H1 (cell line): ENCODE data around the gene PARD3. TPM values are rescaled to one million over a fixed set of nuclear protein-coding genes. Genes with fewer than 3 reads are reported as not detected.

ENCODE experiments used
- CTCF ChIA-PET: fragments of 300-600 bp; sonication (Branson Sonifier 250); formaldehyde crosslinking; loops from one replicate; lab custom pipeline; 2021; ENCODE audit not compliant: partially characterized antibody; lab: Charles Lee
- POLR2A ChIA-PET: fragments of 300-600 bp; sonication (Branson Sonifier 250); formaldehyde crosslinking; loops from one replicate; lab custom pipeline; 2021; ENCODE audit warnings: inconsistent platforms; ENCODE audit not compliant: partially characterized antibody; lab: Charles Lee
- DNase-seq, 2 experiments: peaks; one replicate each; pipeline versions ENCODE4 v3.0.0 to v3.0.0-alpha.2; 2010 to 2022; ENCODE audit warnings: low spot score in 2 of 2, low read depth in 1 of 2, mixed read lengths in 1 of 2
- FAIRE-seq: peaks from 2 replicates; lab custom pipeline; 2011; peaks lifted over from hg19 to GRCh38; lab: Jason Lieb, UNC
- H2AFZ ChIP-seq: 2 replicates; pipeline ENCODE4 v1.8.1; 2012; ENCODE audit warnings: low read length, inconsistent platforms
- H2AK5ac ChIP-seq: 2 replicates; pipeline ENCODE4 v1.6.1; 2013; ENCODE audit warnings: low read depth, low read length
- H2BK120ac ChIP-seq: replicated peaks from 2 replicates; pipeline ENCODE3; 2013; ENCODE audit warnings: low read depth, low read length, inconsistent platforms
- H2BK12ac ChIP-seq: 2 replicates; pipeline ENCODE4 v1.6.1; 2013; ENCODE audit warnings: low read depth, low read length
- H2BK15ac ChIP-seq: 2 replicates; pipeline ENCODE4 v1.6.1; 2013; ENCODE audit warnings: low read length
- H2BK20ac ChIP-seq: 2 replicates; pipeline ENCODE4 v1.6.1; 2013; ENCODE audit warnings: low read length
- H2BK5ac ChIP-seq: 2 replicates; pipeline ENCODE4 v1.6.1; 2013; ENCODE audit warnings: low read depth, low read length
- H3K14ac ChIP-seq: 2 replicates; pipeline ENCODE4 v1.6.1; 2013; ENCODE audit warnings: inconsistent platforms; ENCODE audit not compliant: insufficient read length
- H3K18ac ChIP-seq: 2 replicates; pipeline ENCODE4 v1.6.1; 2013; ENCODE audit warnings: low read length; ENCODE audit errors: extremely low read depth
- H3K23ac ChIP-seq: 2 replicates; pipeline ENCODE4 v1.6.1; 2013; ENCODE audit warnings: inconsistent platforms; ENCODE audit not compliant: insufficient read length
- H3K23me2 ChIP-seq: 2 replicates; pipeline ENCODE4 v1.6.1; 2013; ENCODE audit warnings: low read depth, low read length
- H3K27ac ChIP-seq: 2 replicates; pipeline ENCODE4 v1.6.1; 2011; ENCODE audit warnings: low read depth, low read length, inconsistent platforms
- H3K27me3 ChIP-seq, 4 experiments: replicated peaks in 1 of 4; 1 replicate in 1 of 4; 2 replicates in 3 of 4; pipeline versions ENCODE4 v1.6.1 to v1.8.1; 2011 to 2013; ENCODE audit warnings: low read length in 3 of 4, mild to moderate bottlenecking in 3 of 4, inconsistent platforms in 2 of 4, mixed read lengths in 2 of 4, moderate library complexity in 1 of 4; ENCODE audit not compliant: control insufficient read depth in 3 of 4, insufficient read depth in 3 of 4; ENCODE audit errors: extremely low read depth in 1 of 4
- H3K36me3 ChIP-seq, 4 experiments: 2 replicates each; pipeline versions ENCODE4 v1.6.1 to v1.8.1; 2011 to 2013; ENCODE audit warnings: mild to moderate bottlenecking in 4 of 4, low read length in 3 of 4, moderate library complexity in 2 of 4, control low read depth in 1 of 4, inconsistent platforms in 1 of 4; ENCODE audit not compliant: insufficient read depth in 4 of 4, control insufficient read depth in 2 of 4
- H3K4ac ChIP-seq: replicated peaks from 2 replicates; pipeline ENCODE3; 2013; ENCODE audit warnings: low read length, low read depth, mixed read lengths, inconsistent platforms; ENCODE audit not compliant: insufficient read length
- H3K4me1 ChIP-seq, 4 experiments: replicated peaks in 1 of 4; 1 replicate in 1 of 4; 2 replicates in 3 of 4; pipeline versions ENCODE4 v1.6.1 to v1.8.1; 2011 to 2013; ENCODE audit warnings: low read length in 3 of 4, inconsistent platforms in 2 of 4, mixed read lengths in 1 of 4; ENCODE audit not compliant: insufficient read depth in 4 of 4, control insufficient read depth in 3 of 4
- H3K4me2 ChIP-seq, 2 experiments: 2 replicates each; pipeline versions ENCODE4 v1.6.1 to v1.8.1; 2011 to 2013; ENCODE audit warnings: low read depth in 2 of 2, low read length in 2 of 2, control low read depth in 1 of 2, inconsistent platforms in 1 of 2, mild to moderate bottlenecking in 1 of 2; ENCODE audit not compliant: insufficient read depth in 1 of 2
- H3K4me3 ChIP-seq, 4 experiments: fragments of 200-600, 300-600 bp in 1 of 4; sonication (generic), shearing (Covaris generic), sonication (Bioruptor Twin) in 1 of 4; 2 replicates each; pipeline versions ENCODE4 v1.5.1 to v1.8.1; 2011 to 2016; ENCODE audit warnings: low read length in 4 of 4, low read depth in 3 of 4, control low read depth in 2 of 4, inconsistent platforms in 2 of 4, mild to moderate bottlenecking in 2 of 4, mixed read lengths in 1 of 4, moderate library complexity in 1 of 4; ENCODE audit not compliant: insufficient read depth in 2 of 4; ENCODE audit errors: extremely low read depth in 1 of 4
- H3K56ac ChIP-seq: replicated peaks from 2 replicates; pipeline ENCODE3; 2013; ENCODE audit warnings: low read depth, mild to moderate bottlenecking, mixed read lengths, low read length, inconsistent platforms; ENCODE audit not compliant: insufficient read length
- H3K79me1 ChIP-seq: 2 replicates; pipeline ENCODE4 v1.6.1; 2013; ENCODE audit warnings: low read depth, low read length, control low read depth
- H3K79me2 ChIP-seq, 2 experiments: 2 replicates each; pipeline versions ENCODE4 v1.6.1 to v1.8.1; 2012 to 2013; ENCODE audit warnings: low read length in 2 of 2, mild to moderate bottlenecking in 2 of 2, inconsistent platforms in 1 of 2; ENCODE audit not compliant: insufficient read depth in 2 of 2, control insufficient read depth in 1 of 2
- H3K9ac ChIP-seq, 4 experiments: replicated peaks in 1 of 4; 1 replicate in 1 of 4; 2 replicates in 3 of 4; pipeline versions ENCODE4 v1.6.1 to v1.8.1; 2011 to 2013; ENCODE audit warnings: low read depth in 3 of 4, low read length in 3 of 4, control low read depth in 2 of 4, mild to moderate bottlenecking in 2 of 4, moderate library complexity in 2 of 4, inconsistent platforms in 1 of 4; ENCODE audit errors: extremely low read depth in 1 of 4
- H3K9me3 ChIP-seq, 2 experiments: 2 replicates each; pipeline versions ENCODE4 v1.6.1 to v1.8.1; 2012 to 2013; ENCODE audit warnings: mild to moderate bottlenecking in 2 of 2, moderate library complexity in 2 of 2, control low read depth in 1 of 2, inconsistent platforms in 1 of 2, low read depth in 1 of 2, low read length in 1 of 2, mixed read lengths in 1 of 2; ENCODE audit not compliant: insufficient read depth in 2 of 2
- H4K20me1 ChIP-seq, 2 experiments: replicated peaks in 1 of 2; 2 replicates each; pipeline versions ENCODE3 to v1.8.1; 2011 to 2013; ENCODE audit warnings: inconsistent platforms in 2 of 2, low read length in 2 of 2, mild to moderate bottlenecking in 1 of 2; ENCODE audit not compliant: insufficient read depth in 2 of 2, control insufficient read depth in 1 of 2
- H4K5ac ChIP-seq: 2 replicates; pipeline ENCODE4 v1.6.1; 2013; ENCODE audit warnings: low read length, low read depth, mixed read lengths, inconsistent platforms; ENCODE audit not compliant: insufficient read length
- H4K8ac ChIP-seq: 2 replicates; pipeline ENCODE4 v1.8.0; 2013; ENCODE audit warnings: mild to moderate bottlenecking, moderate library complexity, low read length, inconsistent platforms; ENCODE audit not compliant: insufficient read depth; ENCODE audit errors: extremely low read depth
- H4K91ac ChIP-seq: replicated peaks from 2 replicates; pipeline ENCODE3; 2013; ENCODE audit warnings: low read length, mixed read lengths, inconsistent platforms; ENCODE audit not compliant: insufficient read length
- BRCA1 ChIP-seq: IDR thresholded peaks from 2 replicates; pipeline ENCODE4 v1.6.1; 2012; ENCODE audit warnings: low read depth, low read length, improper control_type of control experiment
- CBX8 ChIP-seq: fragments of 300-800, 300-1000 bp; sonication (generic); IDR thresholded peaks from 2 replicates; pipeline ENCODE4 v1.7.1; 2016; ENCODE audit warnings: low read depth, low read length, borderline replicate concordance
- CTCF ChIP-seq, 3 experiments: IDR thresholded peaks; 1 replicate in 2 of 3; 2 replicates in 1 of 3; pipeline versions ENCODE4 v1.5.1 to v1.6.1; 2011; ENCODE audit warnings: low read length in 3 of 3, mild to moderate bottlenecking in 3 of 3, inconsistent platforms in 2 of 3, low read depth in 1 of 3, moderate library complexity in 1 of 3; ENCODE audit not compliant: insufficient read depth in 1 of 3; ENCODE audit errors: control extremely low read depth in 1 of 3
- KDM4A ChIP-seq: IDR thresholded peaks from one replicate; pipeline ENCODE4 v1.7.1; 2012; ENCODE audit warnings: low read depth, mild to moderate bottlenecking, moderate library complexity, low read length, inconsistent platforms; ENCODE audit not compliant: severe bottlenecking
- KDM5A ChIP-seq: fragments of 200-600 bp; IDR thresholded peaks from 2 replicates; pipeline ENCODE4 v1.7.1; 2012; ENCODE audit warnings: mild to moderate bottlenecking, low read length, inconsistent platforms, mixed read lengths
- MAX ChIP-seq: IDR thresholded peaks from 2 replicates; pipeline ENCODE4 v1.6.1; 2012; ENCODE audit warnings: inconsistent platforms
- SIX5 ChIP-seq: IDR thresholded peaks from 2 replicates; pipeline ENCODE4 v1.6.1; 2011; ENCODE audit warnings: mild to moderate bottlenecking, low read depth, low read length
- SP4 ChIP-seq: IDR thresholded peaks from 2 replicates; pipeline ENCODE4 v1.6.1; 2012; ENCODE audit warnings: low read length, inconsistent platforms
- TAF7 ChIP-seq: optimal IDR thresholded peaks from 2 replicates; pipeline ENCODE3; 2011; ENCODE audit warnings: low read depth, mild to moderate bottlenecking, inconsistent platforms, low read length, moderate library complexity, borderline replicate concordance
- USF2 ChIP-seq: IDR thresholded peaks from 2 replicates; pipeline ENCODE4 v1.6.1; 2011; ENCODE audit warnings: low read length, improper control_type of control experiment
- WGBS, 2 experiments: shearing (Covaris generic) in 1 of 2; methylation state at CpG; one replicate each; pipeline versions ENCODE4 v1.1.6 to v1.1.7; 2013 to 2015; ENCODE audit warnings: low lambda C conversion rate in 2 of 2, mixed read lengths in 2 of 2, inconsistent platforms in 1 of 2, low coverage in 1 of 2, missing lambda C conversion rate in 1 of 2; ENCODE audit not compliant: insufficient replicate concordance in 2 of 2, insufficient coverage in 1 of 2, insufficient read length in 1 of 2; ENCODE audit errors: extremely low coverage in 1 of 2, missing lambda C conversion rate in 1 of 2; 5-methylcytosine and 5-hydroxymethylcytosine counted together
- polyA plus RNA-seq, 7 experiments: library from polyadenylated mRNA; depleted of rRNA in 3 of 7; stranded (reverse) in 5 of 7; unstranded in 2 of 7; fragments of >200 nt in 5 of 7; fragments of 200-250 nt in 2 of 7; gene quantifications; 1 replicate in 5 of 7; 2 replicates in 1 of 7; 4 replicates in 1 of 7; pipeline versions ENCODE4 v1.2.1 to v1.2.3, GENCODE V29; 2011 to 2013; ENCODE audit warnings: missing spikeins in 2 of 7, mixed read lengths in 2 of 7
- total RNA-seq: library from RNA; stranded (reverse); fragmentation: NEBNext Ultra II Directional; extraction: Animal tissue kit (Norgen Biotek cat#: 25700); gene quantifications from 2 replicates; pipeline ENCODE4 v1.2.1, GENCODE V29; 2021

Gene PARD3
- total and polyA plus RNA-seq, 2 of the 8 experiments (the other 6 are each of a cell fraction or from before 2014, with no cell fraction given), result 19.7 to 49.1 TPM

- Histone ChIP-seq H3K56ac (no peak overlapping the region), H3K4ac (no peak overlapping the region), H3K14ac (no peak overlapping the region), H2BK12ac (no peak overlapping the region), H3K18ac (no peak overlapping the region), H4K91ac (no peak overlapping the region), H2AFZ (no peak overlapping the region), H3K23me2 (no peaks in the 10 kb centered on the region), H4K8ac (no peak overlapping the region), H2BK120ac (no peak overlapping the region), H2AK5ac (no peak overlapping the region), H3K9ac (no peak overlapping the region), H2BK20ac (no peak overlapping the region), H2BK15ac (no peak overlapping the region), H3K9me3 (no peaks in the 10 kb centered on the region), H3K36me3 (no peaks in the 10 kb centered on the region; a peak in 1 of 8 replicates), H3K23ac (no peak overlapping the region), H3K4me1 (peaks cover 0 to 7% (median 2%) of the 10 kb centered on the region in 4 experiments; a peak in 1 of 7 replicates), H3K27me3 (no peaks in the 10 kb centered on the region), H3K4me2 (no peak overlapping the region), H4K5ac (no peak overlapping the region), H2BK5ac (no peak overlapping the region), H3K79me1 (peaks cover 20% of the 10 kb centered on the region), H3K27ac (no peak overlapping the region), H3K79me2 (peaks cover 5 to 98% of the 10 kb centered on the region in 2 experiments), H3K4me3 (no peak overlapping the region), H4K20me1 (peaks cover 2 to 21% of the 10 kb centered on the region in 2 experiments)
- WGBS, 2 experiments, result 91% methylated on average over 6 of the region's 6 CpGs; no CpG with 5 or more reads in 1 of the 2 experiments
- DNase-seq (no peak), FAIRE-seq (no peak)
- ChIA-PET POLR2A (interaction anchor here (0.9 kb wide), 1 partner anchor 10 kb away, joined by 3 read pairs; no protein-coding TSS in a partner anchor), CTCF (no interaction called here)
- no peak for TF ChIP-seq KDM4A
- no peak for TF ChIP-seq KDM5A
- no peak for TF ChIP-seq SP4
- TF ChIP-seq CTCF (IDR thresholded peaks at IDR 0.05; ENCODE audit: control extremely low read depth in 1 of 3, insufficient read depth in 1 of 3, low read depth in 1 of 3, low read length in 3 of 3), result no peak
- no peak for TF ChIP-seq SIX5
- no peak for TF ChIP-seq USF2
- TF ChIP-seq MAX, result no peak
- no peak for TF ChIP-seq CBX8
- no peak for TF ChIP-seq TAF7
- no peak for TF ChIP-seq BRCA1
These were observed 19.8 kb downstream of the PARD3 start for GRCh38 chr10:34795334-34795733.
